Stomach (tissue), 9 donors: ENCODE results near the gene HIP1. TPM values are rescaled to one million over a fixed set of nuclear protein-coding genes. Genes with fewer than 3 reads are reported as not detected.

Experiments
- DNase-seq, 2 donors: peaks; one replicate each; pipeline versions ENCODE4 v3.0.0 to v3.0.0-alpha.2; 2013 to 2019
- H3K27ac ChIP-seq, 5 donors: fragments of 200-600 bp in 4 of 5; sonication (generic) in 4 of 5; one replicate each; pipeline ENCODE4 v1.5.1; 2013 to 2019; ENCODE audit warnings: mild to moderate bottlenecking in 1 of 5, moderate library complexity in 1 of 5
- H3K27me3 ChIP-seq, 3 donors: fragments of 200-600 bp; sonication (generic); one replicate each; pipeline ENCODE4 v1.5.1; 2017 to 2019; ENCODE audit warnings: mixed run types in 1 of 3
- H3K36me3 ChIP-seq, 4 donors: fragments of 200-600 bp; sonication (generic); 1 replicate in 3 of 4; 2 replicates in 1 of 4; pipeline ENCODE4 v1.5.1; 2016 to 2019
- H3K4me1 ChIP-seq, 4 donors: fragments of 200-600 bp; sonication (generic); one replicate each; pipeline ENCODE4 v1.5.1; 2016 to 2019
- H3K4me3 ChIP-seq, 4 donors: fragments of 200-600 bp; sonication (generic) in 3 of 4; one replicate each; pipeline ENCODE4 v1.5.1; 2016 to 2019; ENCODE audit warnings: mild to moderate bottlenecking in 1 of 4
- H3K9me3 ChIP-seq, 4 donors: fragments of 200-600 bp; sonication (generic); one replicate each; pipeline ENCODE4 v1.5.1; 2016 to 2019
- EP300 ChIP-seq: sonication (generic); formaldehyde crosslinking; IDR thresholded peaks from one replicate; pipeline ENCODE4 v1.6.1; 2017; ENCODE audit warnings: antibody characterized with exemption
- POLR2A ChIP-seq, 4 donors: fragments of 450-650 bp; IDR thresholded peaks; one replicate each; pipeline ENCODE4 v1.6.1; 2016; ENCODE audit warnings: antibody characterized with exemption in 4 of 4, control low read depth in 2 of 4, mild to moderate bottlenecking in 1 of 4, moderate library complexity in 1 of 4
- POLR2AphosphoS5 ChIP-seq, 3 donors: sonication (generic); formaldehyde crosslinking; IDR thresholded peaks; one replicate each; pipeline ENCODE4 v1.6.1; 2016; ENCODE audit warnings: antibody characterized with exemption in 3 of 3
- WGBS, 5 donors: extraction: QIAGEN DNeasy Blood & Tissue Kit in 3 of 5; methylation state at CpG; one replicate each; pipeline versions ENCODE4 v1.1.5 to v1.1.7; 2013 to 2018; 5-methylcytosine and 5-hydroxymethylcytosine counted together
- intact Hi-C: fragments of 100-400 bp; cut with DNase I; formaldehyde crosslinking; loops from one replicate; pipeline ENCODE4 v1.15.1; 2023; ENCODE audit warnings: low total_unique reads
- polyA plus RNA-seq, 3 donors: library from polyadenylated mRNA; stranded (reverse); fragments of 200-250 nt; gene quantifications; one replicate each; pipeline ENCODE4 v1.2.3, GENCODE V29; 2013
- total RNA-seq, 5 donors: library from RNA; depleted of rRNA; stranded (reverse); fragments of >200 nt; gene quantifications; one replicate each; pipeline versions ENCODE4 v1.1.0 to v1.2.3, GENCODE V29; 2014 to 2016
- TF ChIP-seq, protein P1 (sequence below), 7 experiments: fragments of 450-650 bp in 4 of 7; fragments of 200-600 bp in 3 of 7; sonication (generic) in 3 of 7; IDR thresholded peaks; one replicate each; pipeline ENCODE4 v1.5.1; 2016 to 2019; ENCODE audit warnings: antibody characterized with exemption in 7 of 7, control low read depth in 2 of 7, mild to moderate bottlenecking in 1 of 7
- donor health status: healthy with polysubstance abuse.
- donor health status: Bipolar disorder and iron deficiency.
- donor health status: healthy.

Gene HIP1
- total and polyA plus RNA-seq, 8 donors: 2.8 to 15.8 (median 6.8) TPM

DNA sequence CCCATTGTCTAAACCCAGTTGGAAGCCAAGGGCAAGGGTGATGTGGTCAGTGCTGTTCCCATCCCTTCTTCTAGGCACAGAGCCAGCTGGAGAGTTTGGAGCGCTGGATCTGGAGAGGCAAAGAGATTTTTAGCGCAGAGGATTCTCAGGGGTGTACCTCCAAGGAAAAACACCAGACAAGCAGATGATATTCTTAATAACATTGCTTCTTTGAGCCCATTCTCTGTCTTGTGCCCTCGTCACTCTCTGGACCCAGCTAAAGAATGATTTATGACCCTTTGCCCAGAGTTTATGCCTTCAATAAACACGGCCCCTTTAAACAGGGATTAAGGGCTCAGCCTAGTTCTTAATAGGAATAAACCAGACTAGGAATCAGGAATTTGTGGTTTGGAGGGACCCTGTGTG, 4.7 kb upstream of the HIP1 start:
- Histone ChIP-seq H3K9me3 (no peaks in the 10 kb centered on the region), H3K4me3 (no peak overlapping the region), H3K27ac (no peak overlapping the region), H3K36me3 (no peaks in the 10 kb centered on the region), H3K4me1 (peaks cover 0 to 16% (median 13%) of the 10 kb centered on the region in 4 donors), H3K27me3 (no peaks in the 10 kb centered on the region)
- intact Hi-C loops: no loop called here
- DNase-seq: peak in 1 of 2 donors; percentile 42
- TF ChIP-seq POLR2AphosphoS5 (IDR thresholded peaks at IDR 0.05): no peak
- no peak for TF ChIP-seq POLR2A (IDR thresholded peaks at IDR 0.05)
- TF ChIP-seq EP300: no peak
- TF ChIP-seq, protein P1, sequence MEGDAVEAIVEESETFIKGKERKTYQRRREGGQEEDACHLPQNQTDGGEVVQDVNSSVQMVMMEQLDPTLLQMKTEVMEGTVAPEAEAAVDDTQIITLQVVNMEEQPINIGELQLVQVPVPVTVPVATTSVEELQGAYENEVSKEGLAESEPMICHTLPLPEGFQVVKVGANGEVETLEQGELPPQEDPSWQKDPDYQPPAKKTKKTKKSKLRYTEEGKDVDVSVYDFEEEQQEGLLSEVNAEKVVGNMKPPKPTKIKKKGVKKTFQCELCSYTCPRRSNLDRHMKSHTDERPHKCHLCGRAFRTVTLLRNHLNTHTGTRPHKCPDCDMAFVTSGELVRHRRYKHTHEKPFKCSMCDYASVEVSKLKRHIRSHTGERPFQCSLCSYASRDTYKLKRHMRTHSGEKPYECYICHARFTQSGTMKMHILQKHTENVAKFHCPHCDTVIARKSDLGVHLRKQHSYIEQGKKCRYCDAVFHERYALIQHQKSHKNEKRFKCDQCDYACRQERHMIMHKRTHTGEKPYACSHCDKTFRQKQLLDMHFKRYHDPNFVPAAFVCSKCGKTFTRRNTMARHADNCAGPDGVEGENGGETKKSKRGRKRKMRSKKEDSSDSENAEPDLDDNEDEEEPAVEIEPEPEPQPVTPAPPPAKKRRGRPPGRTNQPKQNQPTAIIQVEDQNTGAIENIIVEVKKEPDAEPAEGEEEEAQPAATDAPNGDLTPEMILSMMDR (IDR thresholded peaks at IDR 0.05): no peak
- 45 to 60% (median 53%) methylated on average over 4 of the region's 4 CpGs for WGBS, 5 donors

DNA sequence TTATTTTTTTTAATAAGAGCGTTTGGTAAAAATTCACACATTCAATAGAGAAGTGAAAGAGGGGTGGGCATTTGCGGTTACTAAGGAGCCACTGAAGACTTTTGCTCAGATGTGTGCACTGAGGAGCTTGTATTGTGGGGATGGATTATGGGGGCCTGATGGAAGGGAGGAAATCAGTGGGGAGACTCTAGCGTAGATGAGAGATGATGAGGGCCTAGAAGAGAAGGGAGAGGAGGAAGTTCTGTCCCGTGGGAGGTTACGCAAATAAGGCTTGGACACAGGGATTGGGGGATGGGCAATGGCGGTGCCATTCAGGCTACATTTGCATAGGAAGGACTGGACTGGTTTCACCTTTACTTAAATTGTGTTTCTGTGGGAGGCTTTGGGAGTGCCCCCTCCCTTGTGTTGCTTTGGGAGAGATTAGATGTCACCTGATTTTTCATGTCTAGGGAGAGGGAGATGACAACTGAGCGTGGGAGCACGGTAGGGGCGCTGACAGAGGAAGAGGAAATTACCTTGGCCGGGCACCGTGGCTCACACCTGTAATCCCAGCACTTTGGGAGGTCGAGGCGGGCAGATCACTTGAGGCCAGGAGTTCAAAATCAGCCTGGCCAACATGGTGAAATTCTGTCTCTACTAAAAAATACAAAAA, 2.2 kb upstream of the HIP1 start:
- DNase-seq: peak; percentile 29 to 47
- peak overlapping the region in 2 of 5 donors; percentile 14 to 31 for H3K27ac ChIP-seq
- no peak for TF ChIP-seq POLR2A (IDR thresholded peaks at IDR 0.05)
- H3K4me1 ChIP-seq: peaks cover 6 to 36% (median 24%) of the 10 kb centered on the region in 4 donors
- H3K9me3 ChIP-seq: no peaks in the 10 kb centered on the region
- H3K27me3 ChIP-seq: no peaks in the 10 kb centered on the region
- WGBS, 5 donors: 48 to 57% (median 49%) methylated on average over 10 to 13 of the region's 13 CpGs
- no peaks in the 10 kb centered on the region for H3K36me3 ChIP-seq
- intact Hi-C loops: no loop called here
- H3K4me3 ChIP-seq: no peak overlapping the region

DNA sequence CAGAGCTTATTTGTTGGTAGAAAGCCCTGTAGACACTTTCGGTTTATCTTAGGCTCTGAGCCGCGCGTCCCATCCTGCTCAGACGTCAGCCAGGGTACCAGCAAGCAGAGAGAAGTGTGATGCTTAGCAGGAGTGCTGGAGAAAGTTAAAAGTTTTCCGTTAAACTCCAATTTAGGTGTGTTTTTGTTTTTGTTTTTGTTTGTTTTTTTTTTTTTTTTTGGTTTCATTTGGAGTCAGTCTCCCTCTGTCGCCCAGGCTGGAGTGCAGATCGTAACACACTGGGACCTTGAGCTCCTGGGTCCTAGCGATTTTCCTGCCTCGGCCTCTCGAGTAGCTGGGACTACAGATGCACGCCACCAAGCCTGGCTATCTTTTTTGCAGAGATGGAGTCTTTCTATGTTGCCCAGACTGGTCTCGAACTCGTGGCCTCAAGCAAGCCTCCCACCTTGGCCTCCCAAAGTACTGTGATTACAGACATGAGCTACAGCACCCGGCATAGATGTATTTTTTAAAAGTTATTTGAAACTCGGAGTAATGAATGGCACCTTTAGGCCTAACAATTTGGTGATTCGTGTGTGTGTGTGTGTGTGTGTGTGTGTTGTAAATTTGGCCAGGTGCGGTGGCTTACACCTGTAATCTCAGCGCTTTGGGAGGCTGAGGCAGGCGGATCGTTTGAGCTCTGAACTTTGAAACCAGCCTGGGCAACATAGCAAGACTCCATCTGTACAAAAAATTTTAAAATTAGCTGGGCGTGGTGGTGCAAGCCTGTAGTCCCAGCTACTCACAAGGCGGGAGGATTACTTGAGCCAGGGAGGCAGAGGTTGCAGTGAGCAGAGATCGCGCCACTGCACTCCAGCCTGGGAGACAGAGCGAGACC, 1.3 kb upstream of the HIP1 start:
- Histone ChIP-seq H3K27ac (peak overlapping the region; percentile 74 to 91 (median 90)), H3K4me3 (peak overlapping the region; percentile 82 to 99 (median 90)), H3K36me3 (no peaks in the 10 kb centered on the region), H3K4me1 (peaks cover 6 to 36% (median 24%) of the 10 kb centered on the region in 4 donors), H3K9me3 (no peaks in the 10 kb centered on the region), H3K27me3 (no peaks in the 10 kb centered on the region)
- TF ChIP-seq POLR2AphosphoS5 (IDR thresholded peaks at IDR 0.05): no peak
- WGBS, 5 donors: 63 to 66% (median 64%) methylated on average over 26 of the region's 26 CpGs
- peak in 1 of 2 donors; percentile 77 for DNase-seq
- intact Hi-C loops: no loop called here

DNA sequence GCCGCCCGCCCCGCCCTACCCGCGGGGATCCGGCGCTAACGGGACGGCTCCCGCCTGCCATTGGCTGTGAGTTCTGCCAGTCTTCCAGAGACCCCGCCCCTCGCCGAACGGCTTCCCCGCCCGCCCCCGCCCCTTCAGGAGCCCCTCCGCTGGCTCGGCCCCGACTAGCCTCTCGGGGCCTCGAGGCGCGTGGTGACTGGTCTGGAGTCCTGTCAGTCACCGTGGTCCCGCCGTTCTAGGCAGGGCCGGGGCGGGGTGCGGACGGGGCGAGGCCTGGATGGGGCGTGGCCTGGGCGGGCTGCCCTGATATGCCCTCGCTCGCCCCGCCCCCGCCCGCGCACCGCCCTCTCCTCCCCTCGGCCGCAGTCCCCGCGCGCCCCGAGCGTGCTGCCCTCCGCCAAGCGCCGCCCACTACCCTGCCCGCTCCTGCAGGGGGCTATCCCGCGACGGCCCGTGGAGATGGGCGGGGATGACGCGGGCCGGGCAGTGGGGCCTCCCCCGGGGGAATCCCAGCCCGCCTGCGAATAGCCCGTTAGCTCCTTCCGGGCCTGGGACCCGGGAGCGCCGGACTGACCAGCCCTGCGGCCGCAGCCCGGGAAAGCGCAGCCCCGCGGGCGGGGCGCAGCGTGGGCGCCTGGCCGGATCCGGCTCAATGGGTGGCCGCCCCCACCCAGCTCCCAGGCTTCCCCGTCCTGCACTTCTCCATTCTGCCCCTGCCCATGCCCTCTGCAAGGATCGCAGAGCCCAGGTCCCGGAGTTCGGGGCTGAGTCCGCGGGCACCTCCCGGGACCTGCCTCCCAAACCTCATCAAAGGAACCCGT, 444 bp upstream of the HIP1 start:
- Histone ChIP-seq H3K27me3 (no peaks in the 10 kb centered on the region), H3K4me1 (peaks cover 6 to 36% (median 26%) of the 10 kb centered on the region in 4 donors), H3K9me3 (no peaks in the 10 kb centered on the region), H3K36me3 (no peaks in the 10 kb centered on the region), H3K27ac (peak overlapping the region; percentile 84 to 91 (median 90)), H3K4me3 (peak overlapping the region; percentile 82 to 99 (median 90))
- peak; percentile 100 for DNase-seq
- TF ChIP-seq POLR2AphosphoS5 (IDR thresholded peaks at IDR 0.05) (peak in 2 of 3 donors; percentile 44 to 63), EP300 (no peak)
- TF ChIP-seq, protein P1 (IDR thresholded peaks at IDR 0.05): peak in 2 of 7 experiments; percentile 7 to 32
- 0 to 1% (median 0%) methylated on average over 16 to 82 of the region's 89 CpGs for WGBS, 5 donors
- intact Hi-C loops: no loop called here
